ENCODE results near the gene SMIM14. TPM values are rescaled to one million over a fixed set of nuclear protein-coding genes. Genes with fewer than 3 reads are reported as not detected.
"Not testable (repeated sequence)": the region's sequence is repeated elsewhere in the genome, so short reads cannot be mapped to it uniquely, and the experiment has no call there.

The SMIM14 gene
- polyA plus RNA-seq, 3 donors: 13.6 to 152 (median 140) TPM

GRCh38 chr4:39675681-39676080, 37.0 kb upstream of the SMIM14 start:
- not testable (repeated sequence) for H3K27me3 Mint-ChIP-seq (ENCODE audit: low read depth in 3 of 3); H3K4me3 Mint-ChIP-seq; H3K9ac ChIP-seq (ENCODE audit: insufficient read depth, low read length, poor library complexity, severe bottlenecking)

GRCh38 chr4:39670296-39670695, 31.6 kb upstream of the SMIM14 start:
- H4K20me1 ChIP-seq (ENCODE audit: insufficient read depth, low read length); H3K27me3 Mint-ChIP-seq (ENCODE audit: low read depth in 3 of 3); H3K79me2 ChIP-seq (ENCODE audit: insufficient read depth, low read length); H3K27ac ChIP-seq (ENCODE audit: low read depth in 1 of 2, low read length in 2 of 2); H3K4me3 Mint-ChIP-seq; H3K9me3 ChIP-seq (replicated peaks in 1 of 2; ENCODE audit: control insufficient read depth in 1 of 2, insufficient read depth in 1 of 2, low read length in 2 of 2); H3K27ac Mint-ChIP-seq; H2AFZ ChIP-seq (ENCODE audit: insufficient read depth, low read depth, low read length, poor library complexity, severe bottlenecking); H3K9me3 Mint-ChIP-seq; H3K27me3 ChIP-seq (ENCODE audit: control insufficient read depth in 2 of 2, insufficient read depth in 2 of 2, low read length in 2 of 2); H3K4me2 ChIP-seq (replicated peaks; ENCODE audit: extremely low read depth, low read length, poor library complexity, severe bottlenecking); H3K9ac ChIP-seq (ENCODE audit: insufficient read depth, low read length, poor library complexity, severe bottlenecking); intact Hi-C loops (cut with micrococcal nuclease); DNase-seq; H3K4me1 Mint-ChIP-seq; H3K4me1 ChIP-seq (ENCODE audit: control insufficient read depth in 1 of 2, insufficient read depth in 2 of 2, low read length in 2 of 2); H3K36me3 ChIP-seq (replicated peaks in 1 of 2; ENCODE audit: control insufficient read depth in 1 of 2, insufficient read depth in 2 of 2, low read length in 2 of 2); H3K36me3 Mint-ChIP-seq; H3K4me3 ChIP-seq (replicated peaks in 1 of 3; ENCODE audit: low read depth in 2 of 3, low read length in 3 of 3): not testable (repeated sequence)
- WGBS (ENCODE audit: insufficient coverage): no CpG with 5 or more reads among the region's 1 CpG

More at GRCh38 chr4:39675681-39676080, 37.0 kb upstream of the SMIM14 start:
- H4K20me1 ChIP-seq (ENCODE audit: insufficient read depth, low read length); H3K27me3 ChIP-seq (ENCODE audit: control insufficient read depth in 2 of 2, insufficient read depth in 2 of 2, low read length in 2 of 2); H3K9me3 ChIP-seq (replicated peaks in 1 of 2; ENCODE audit: control insufficient read depth in 1 of 2, insufficient read depth in 1 of 2, low read length in 2 of 2); H3K27ac ChIP-seq (ENCODE audit: low read depth in 1 of 2, low read length in 2 of 2); H3K36me3 ChIP-seq (replicated peaks in 1 of 2; ENCODE audit: control insufficient read depth in 1 of 2, insufficient read depth in 2 of 2, low read length in 2 of 2); H3K4me3 ChIP-seq (replicated peaks in 1 of 3; ENCODE audit: low read depth in 2 of 3, low read length in 3 of 3); H2AFZ ChIP-seq (ENCODE audit: insufficient read depth, low read depth, low read length, poor library complexity, severe bottlenecking); H3K4me2 ChIP-seq (replicated peaks; ENCODE audit: extremely low read depth, low read length, poor library complexity, severe bottlenecking); H3K79me2 ChIP-seq (ENCODE audit: insufficient read depth, low read length); H3K27ac Mint-ChIP-seq; intact Hi-C loops (cut with micrococcal nuclease); H3K4me1 ChIP-seq (ENCODE audit: control insufficient read depth in 1 of 2, insufficient read depth in 2 of 2, low read length in 2 of 2); DNase-seq; H3K9me3 Mint-ChIP-seq; H3K36me3 Mint-ChIP-seq: not testable (repeated sequence)
- no CpG with 5 or more reads among the region's 10 CpGs for WGBS (ENCODE audit: insufficient coverage)
- H3K4me1 Mint-ChIP-seq: peaks cover 15% of the 10 kb centered on the region

GRCh38 chr4:39668887-39669286, 30.2 kb upstream of the SMIM14 start:
- H3K4me1 ChIP-seq (ENCODE audit: control insufficient read depth in 1 of 2, insufficient read depth in 2 of 2, low read length in 2 of 2): no peaks in the 10 kb centered on the region
- Mint-ChIP-seq H3K4me3 (no peak overlapping the region), H3K27me3 (ENCODE audit: low read depth in 3 of 3) (peaks cover 0 to 4% (median 3%) of the 10 kb centered on the region in 3 donors), H3K9me3 (peaks cover 0 to 8% (median 2%) of the 10 kb centered on the region in 7 donors), H3K4me1 (no peaks in the 10 kb centered on the region), H3K36me3 (no peaks in the 10 kb centered on the region), H3K27ac (no peak overlapping the region)
- H3K79me2 ChIP-seq (ENCODE audit: insufficient read depth, low read length): no peaks in the 10 kb centered on the region
- H3K9ac ChIP-seq (ENCODE audit: insufficient read depth, low read length, poor library complexity, severe bottlenecking): no peak overlapping the region
- intact Hi-C loops (cut with micrococcal nuclease): no loop called here
- no peak for TF ChIP-seq CTCF (IDR thresholded peaks at IDR 0.05)
- no peaks in the 10 kb centered on the region for H4K20me1 ChIP-seq (ENCODE audit: insufficient read depth, low read length)
- H3K9me3 ChIP-seq (replicated peaks in 1 of 2; ENCODE audit: control insufficient read depth in 1 of 2, insufficient read depth in 1 of 2, low read length in 2 of 2): no peaks in the 10 kb centered on the region
- no peak for DNase-seq
- no peaks in the 10 kb centered on the region for H3K36me3 ChIP-seq (replicated peaks in 1 of 2; ENCODE audit: control insufficient read depth in 1 of 2, insufficient read depth in 2 of 2, low read length in 2 of 2)
- H3K4me3 ChIP-seq (replicated peaks in 1 of 3; ENCODE audit: low read depth in 2 of 3, low read length in 3 of 3): no peak overlapping the region
- H2AFZ ChIP-seq (ENCODE audit: insufficient read depth, low read depth, low read length, poor library complexity, severe bottlenecking): no peak overlapping the region
- H3K4me2 ChIP-seq (replicated peaks; ENCODE audit: extremely low read depth, low read length, poor library complexity, severe bottlenecking): no peak overlapping the region
- no peak overlapping the region for H3K27ac ChIP-seq (ENCODE audit: low read depth in 1 of 2, low read length in 2 of 2)
- 86% methylated on average over 1 of the region's 2 CpGs for WGBS (ENCODE audit: insufficient coverage)
- H3K27me3 ChIP-seq (ENCODE audit: control insufficient read depth in 2 of 2, insufficient read depth in 2 of 2, low read length in 2 of 2): no peaks in the 10 kb centered on the region
